Astrocyte of the hippocampus (primary cell): Measurements from ENCODE around the gene SMC1A.
"Not testable (repeated sequence)": the region's sequence is repeated elsewhere in the genome, so short reads cannot be mapped to it uniquely, and the experiment has no call there.

ENCODE experiments used
- DNase-seq: peaks from one replicate; pipeline ENCODE4 v3.0.0; 2011; ENCODE audit warnings: low read depth, low spot score

SMC1A gene

DNA sequence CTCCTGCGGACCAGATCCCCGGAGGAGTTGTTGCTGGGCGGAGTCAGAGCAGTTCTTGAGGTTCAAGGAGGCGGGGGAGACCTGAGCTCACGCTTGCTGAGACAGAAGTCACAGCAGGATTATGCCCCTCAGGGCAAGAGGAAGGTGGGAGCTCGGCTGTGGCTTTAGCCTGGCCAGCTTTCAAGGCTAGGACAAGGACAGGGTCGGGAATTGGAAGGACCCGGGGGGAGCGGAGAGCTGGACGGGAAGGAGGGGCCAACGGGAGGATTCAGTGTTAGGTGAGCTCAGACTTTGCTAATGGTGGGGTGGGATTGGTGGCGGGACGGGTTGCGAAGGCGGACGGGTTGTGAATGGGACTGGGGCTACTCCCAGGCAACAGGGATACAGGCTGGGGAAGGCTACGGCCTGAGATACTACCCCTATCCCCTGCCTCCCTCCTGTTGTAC lies 430 bp upstream of the SMC1A start, which contains the start of gene RIBC1:
Gene RIBC1 (plus strand): TSS at position 13 of the 446 bp plus-strand sequence. CDS start 3,404 bp downstream, outside the sequence.
- no peak for DNase-seq

DNA sequence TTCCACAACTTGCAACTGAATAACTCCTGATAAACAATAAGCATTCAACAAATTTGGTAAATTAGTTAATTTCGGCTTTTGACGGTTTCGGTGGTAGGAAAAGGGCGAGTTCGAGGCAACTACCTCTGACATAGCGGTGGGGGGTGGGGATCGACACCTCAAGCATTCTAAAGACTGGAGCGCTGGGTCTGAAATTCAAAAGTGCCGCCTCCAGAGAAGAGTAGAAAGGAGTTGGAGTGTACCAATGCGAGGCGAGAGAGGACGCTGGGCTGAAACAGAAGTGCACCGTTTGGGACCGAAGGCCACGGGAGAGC lies 725 bp downstream of the SMC1A start:
- DNase-seq, result no peak

DNA sequence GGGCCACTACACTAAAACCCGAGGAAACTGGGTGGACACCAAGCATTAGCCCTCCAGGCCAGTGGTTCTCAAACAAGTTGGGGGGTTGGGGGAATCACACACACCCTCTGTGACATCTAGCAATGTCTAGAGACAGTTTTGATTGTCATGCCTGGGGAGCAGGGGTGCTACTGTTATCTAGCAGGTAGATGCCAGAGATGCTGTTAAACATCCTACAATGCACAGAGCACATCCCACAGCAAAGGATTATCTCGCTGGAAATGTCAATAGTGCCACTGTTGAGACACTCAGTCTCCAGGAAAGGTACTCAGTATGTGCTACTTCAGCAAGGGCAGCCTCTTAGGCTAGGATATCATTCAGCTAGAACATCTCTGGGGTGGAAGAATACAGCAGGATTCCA lies 1.3 kb downstream of the SMC1A start:
- no peak for DNase-seq

DNA sequence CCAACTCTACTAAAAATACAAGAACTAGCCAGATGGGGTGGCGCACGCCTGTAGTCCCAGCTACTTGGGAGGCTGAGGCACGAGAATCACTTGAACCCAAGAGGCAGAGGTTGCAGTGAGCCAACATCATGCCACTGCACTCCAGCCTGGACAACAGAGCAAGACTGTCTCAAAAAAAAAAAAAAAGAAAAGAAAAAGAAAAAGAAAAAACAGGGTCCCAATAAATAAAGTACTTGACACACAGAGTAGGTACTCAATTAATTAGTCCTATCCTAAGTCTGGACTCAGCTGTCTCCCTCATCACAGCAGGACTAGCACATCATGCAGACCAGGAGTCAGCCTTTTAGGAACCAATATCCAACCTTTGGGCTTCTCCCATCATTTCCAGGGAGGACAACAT lies 2.1 kb downstream of the SMC1A start:
- DNase-seq, result not testable (repeated sequence)

DNA sequence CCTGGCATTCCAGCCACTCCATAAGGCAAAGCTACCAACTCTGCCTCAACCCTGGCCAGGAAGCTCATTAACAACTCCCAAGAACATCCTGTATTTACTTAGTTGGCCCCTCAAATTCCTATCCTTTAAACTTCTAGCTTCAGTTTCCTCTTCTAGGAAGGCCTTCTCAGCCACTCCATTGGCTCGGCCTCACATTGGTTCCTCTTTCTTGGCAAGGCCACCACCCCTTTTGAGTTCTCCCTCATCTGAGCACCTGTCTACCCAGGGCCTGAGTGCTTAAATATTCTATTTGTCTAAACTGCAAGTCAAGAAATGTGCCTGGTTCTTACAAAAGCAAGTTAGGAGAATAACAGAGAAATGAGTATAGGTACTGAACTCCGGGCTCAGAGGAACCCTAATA lies 10.0 kb downstream of the SMC1A start:
- no peak for DNase-seq

DNA sequence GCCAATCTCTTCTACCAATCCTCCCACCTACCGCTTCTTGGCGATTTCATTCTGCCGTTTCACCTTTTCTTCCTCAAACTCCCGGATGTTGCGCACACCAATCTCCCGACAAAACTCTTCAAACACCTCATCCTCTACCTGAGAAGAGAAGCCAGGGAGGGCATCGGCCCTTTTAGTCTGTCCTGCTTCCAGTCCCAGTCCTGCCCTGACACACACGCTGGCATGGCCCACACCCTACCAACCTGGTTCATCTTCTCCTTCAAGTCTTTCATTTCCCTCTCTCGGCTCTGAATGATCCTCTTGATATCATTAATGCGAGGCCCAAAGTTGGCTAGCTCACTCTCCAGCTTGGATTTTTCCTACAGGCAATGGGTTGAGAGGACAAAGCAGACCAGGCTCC lies 18.9 kb downstream of the SMC1A start:
- no peak for DNase-seq

DNA sequence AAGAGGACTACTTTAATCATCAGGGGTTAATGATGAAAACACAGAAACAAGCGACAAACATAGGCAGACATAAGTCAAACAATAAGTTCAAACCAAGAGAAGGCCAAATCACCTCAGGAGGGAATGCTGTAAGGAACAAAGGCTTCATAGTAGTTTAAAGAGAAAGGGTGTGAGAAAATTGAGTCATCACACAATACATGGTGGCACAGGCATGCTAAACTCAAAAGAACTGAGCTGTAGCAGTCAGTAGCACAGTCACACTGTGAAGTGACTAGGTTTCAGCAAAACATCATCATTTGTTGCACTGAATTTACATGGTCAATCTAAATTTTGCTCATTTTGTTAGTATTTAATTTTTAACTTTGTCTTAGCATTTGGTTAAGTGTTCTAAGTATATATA lies 24.2 kb downstream of the SMC1A start:
- DNase-seq, result peak; percentile 33

DNA sequence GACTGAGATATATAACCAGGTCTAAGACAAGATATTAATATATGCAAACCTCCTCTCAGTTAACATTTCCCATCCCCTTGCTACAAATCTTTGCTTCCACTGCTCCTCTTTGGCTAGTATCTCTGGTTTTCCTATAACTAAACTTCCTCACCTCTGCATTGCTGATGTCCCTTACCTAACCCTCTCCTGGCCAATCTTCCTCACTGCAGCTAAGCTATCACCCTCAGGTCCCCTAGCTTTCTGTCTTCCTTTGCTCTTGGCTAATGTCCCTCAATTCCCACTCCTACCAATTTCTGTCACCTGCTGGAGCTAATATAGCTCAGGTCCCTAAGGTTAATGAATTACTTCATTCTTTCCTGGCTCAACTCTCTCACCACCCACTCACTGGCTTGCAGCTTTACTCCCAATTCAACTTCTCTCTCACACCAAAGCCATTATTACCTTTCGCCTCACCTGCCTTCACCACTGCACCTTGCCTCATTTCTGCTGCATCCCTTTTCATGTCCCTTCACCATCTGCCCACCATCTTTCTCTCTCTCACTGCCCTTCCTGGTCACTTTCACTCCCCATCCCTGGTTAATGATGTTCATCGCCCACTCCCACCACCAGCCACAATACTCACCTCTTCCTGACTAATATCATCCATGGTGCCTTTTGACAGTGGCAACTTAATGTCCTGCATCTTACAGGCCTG lies 26.7 kb downstream of the SMC1A start:
- no peak for DNase-seq

DNA sequence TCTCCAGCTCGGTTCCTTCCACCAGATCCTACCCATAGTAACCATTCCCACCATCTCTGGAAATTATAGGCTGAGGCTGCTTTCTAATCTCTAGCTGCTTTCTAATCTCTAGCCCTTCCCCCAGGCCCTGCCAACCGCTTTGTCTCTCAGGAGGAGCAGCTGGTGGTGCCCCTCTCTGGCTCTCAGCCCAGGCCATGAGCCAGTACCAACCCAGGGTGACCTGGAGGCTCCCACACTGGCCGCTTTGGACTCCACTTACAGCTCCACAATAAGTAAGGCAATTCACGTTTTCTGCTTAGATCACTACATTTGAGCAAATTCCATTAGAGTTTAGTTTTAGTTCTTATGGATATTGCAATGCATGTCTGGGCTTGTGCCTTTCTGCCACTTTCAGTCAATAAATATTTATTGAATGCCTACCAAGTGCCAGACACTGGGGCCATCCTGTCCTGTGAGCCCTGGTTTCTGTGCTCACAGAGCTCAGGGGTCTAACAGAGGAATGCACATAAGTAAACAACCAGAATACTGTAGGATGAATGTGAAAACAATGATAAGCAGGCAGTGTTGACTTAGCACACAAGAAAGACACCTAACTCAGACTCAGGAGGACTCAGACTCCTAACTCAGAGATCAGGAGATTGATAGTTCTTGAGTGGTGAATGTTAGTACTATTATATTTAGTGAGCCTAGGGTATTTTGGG lies 38.9 kb downstream of the SMC1A start:
- peak; percentile 8 for DNase-seq

DNA sequence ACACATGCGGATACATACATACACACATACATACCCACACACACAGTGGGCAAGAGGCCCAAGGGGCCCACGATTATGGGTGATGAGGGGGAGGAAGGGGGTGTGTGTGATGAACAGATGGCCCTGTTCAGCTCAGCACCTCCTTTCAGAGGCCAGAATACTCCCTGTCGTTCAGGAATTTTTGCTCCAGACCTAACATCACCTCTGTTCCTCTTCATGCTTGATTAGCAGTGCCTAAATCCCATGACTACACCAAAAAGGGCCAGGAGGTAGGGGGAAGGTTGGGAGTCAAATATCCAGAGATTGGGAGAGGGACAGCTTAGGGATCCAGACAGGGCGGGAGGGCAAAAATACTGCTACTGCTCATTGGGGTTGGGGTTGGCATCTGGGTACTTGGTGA lies 42.7 kb downstream of the SMC1A start:
- no peak for DNase-seq

DNA sequence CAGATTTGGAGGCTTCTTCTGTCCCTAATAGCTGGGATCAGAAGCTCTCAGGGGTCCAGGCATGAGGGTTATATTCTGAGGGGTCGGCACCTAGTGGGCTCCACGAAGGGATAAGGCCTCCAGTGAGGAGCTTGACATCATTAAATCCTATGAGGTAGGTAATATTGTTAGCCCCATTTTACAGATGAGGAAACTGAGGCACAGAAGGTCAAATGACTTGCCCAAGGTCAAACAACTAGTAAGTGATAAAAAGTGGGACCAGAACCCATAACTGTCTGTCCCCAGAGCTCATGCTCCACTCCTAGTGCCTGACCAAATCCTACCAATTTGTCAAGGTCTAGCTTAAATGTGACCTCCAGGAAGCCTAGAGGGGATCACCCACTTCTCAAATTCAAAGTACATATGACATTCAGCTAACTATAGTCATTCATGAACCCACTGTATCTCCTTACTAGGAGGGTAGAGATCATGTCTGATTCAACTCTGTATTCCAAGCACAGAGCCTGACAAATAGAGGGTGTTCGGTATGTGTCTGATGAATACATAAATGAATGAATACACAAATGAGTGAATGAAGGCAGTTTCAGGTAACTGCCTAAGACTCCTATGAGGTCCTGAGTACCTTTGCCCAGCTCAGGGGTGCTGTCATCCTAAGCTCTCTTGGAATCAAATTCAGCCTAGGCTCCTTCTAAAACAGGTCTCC lies 43.3 kb downstream of the SMC1A start:
- no peak for DNase-seq

DNA sequence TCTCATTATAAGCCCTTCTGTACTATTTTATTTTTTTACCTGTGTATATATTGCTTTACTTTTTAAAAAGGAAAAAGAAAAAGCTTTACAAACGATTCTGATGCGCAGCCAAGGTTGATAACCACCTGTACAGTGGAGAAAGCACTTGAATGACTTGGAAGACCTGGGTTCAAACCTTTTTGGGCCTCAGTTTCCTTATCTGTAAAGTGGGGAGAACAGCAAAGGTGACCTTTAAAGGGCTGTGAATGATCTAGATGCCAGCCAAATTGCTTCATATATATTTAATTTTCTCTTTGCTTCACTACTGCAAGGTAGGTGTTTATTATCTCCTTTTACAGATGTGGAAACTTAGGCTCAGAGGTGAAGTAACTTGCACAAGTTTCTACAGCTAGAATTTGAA lies 45.0 kb downstream of the SMC1A start:
- no peak for DNase-seq

DNA sequence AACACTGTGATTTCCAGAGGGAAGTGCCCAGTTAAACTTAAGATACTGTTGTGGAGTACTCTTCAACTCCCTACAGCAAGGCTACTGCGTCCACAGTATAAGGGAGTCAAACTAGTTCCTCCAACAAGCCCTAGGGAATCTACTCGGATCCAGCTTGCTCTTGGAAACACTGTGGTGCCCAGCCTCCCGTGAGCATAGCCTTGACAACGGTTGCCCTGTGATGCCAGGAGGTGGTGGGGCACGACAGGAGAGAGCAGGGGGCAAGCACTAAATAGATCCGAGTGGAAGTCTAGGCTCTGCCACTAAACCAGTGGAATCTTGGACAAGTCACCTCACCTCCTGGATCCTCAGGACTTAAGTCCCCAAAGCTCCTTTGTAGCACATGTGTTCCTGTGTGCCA lies 45.6 kb downstream of the SMC1A start:
- no peak for DNase-seq

DNA sequence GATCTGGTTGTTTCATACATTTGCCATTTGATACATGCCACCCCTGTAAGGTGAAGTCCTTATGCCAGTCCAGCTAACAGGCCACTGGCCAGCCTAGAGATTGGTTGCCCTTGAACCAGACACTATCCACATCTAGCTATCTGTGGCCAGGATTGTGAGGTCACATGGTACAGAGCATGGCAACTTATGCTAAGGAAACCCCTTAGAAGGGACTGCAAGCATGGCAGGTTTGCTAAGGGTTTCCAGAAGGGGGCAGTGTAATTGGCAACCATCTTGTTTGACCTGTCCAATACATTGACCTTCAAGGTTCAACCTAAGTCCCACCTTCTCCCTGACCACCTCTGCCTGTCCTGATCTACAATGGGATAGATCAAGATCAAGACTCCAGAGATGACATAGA lies 47.5 kb downstream of the SMC1A start:
- DNase-seq, result no peak

DNA sequence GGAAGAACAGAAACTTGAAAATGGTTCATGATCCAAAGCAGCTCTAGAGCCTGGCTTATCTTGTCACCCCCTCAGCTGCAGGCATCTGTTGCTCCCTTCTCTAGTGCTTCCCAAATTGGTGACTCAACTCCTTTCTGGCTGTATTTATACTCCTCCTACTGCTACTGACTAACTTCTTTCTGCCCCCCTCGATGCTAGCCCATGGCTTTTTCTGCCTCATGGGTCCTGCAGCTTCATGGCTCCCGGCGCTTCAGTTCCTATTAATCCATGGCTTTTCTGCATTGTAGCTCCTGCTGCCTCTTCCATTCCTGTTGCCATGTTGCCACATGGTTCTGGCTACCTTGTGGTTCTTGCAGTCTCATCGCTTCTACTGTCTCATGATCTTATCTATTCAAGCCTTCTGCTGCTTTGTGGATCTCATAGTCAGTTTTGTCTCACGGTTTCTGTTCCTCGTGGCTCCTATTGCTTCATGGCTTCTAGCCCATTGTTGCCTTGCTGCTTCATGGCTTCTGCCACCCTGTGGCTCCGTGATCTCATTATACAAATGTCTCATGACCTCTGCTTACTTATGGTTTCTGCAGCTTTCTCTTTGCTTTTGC lies 48.1 kb downstream of the SMC1A start:
- no peak for DNase-seq

DNA sequence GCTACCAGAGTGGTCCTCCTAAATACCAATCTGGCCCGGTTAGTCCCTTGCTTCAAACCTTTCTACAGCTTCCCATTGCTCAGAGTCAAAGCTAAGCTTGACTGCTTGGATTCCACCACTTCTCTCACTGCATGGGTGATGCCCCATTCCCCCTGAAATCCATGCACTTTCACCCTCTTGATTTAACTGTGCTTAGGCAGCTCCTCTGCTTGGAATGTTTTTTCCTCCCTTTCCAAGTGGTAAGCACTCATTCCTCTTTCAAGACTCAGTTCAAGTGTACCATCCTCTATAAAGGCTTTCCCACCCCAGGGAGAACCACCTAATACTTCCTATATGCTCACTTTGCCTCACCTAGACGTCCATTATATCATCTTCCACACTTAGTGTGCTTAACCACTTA lies 49.1 kb downstream of the SMC1A start:
- DNase-seq, result no peak

DNA sequence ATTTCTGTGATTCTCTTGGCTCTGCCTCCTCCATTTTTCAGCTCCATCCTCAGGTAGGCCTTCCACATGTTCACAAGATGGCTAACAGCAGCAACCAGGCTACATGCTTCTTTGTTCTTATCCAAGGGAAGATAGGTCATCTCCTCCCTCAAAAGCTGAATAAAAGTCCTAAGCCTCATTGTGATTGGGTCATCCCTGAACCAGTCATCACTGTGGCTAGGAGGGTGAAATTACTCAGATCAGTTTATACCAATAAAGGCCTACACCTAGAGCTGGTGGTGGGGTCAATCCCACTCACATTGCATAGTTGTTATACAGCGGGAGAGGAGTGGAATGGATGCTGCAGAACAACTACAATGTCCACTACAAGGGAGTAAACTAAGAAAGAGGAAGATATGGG lies 56.0 kb downstream of the SMC1A start:
- not testable (repeated sequence) for DNase-seq

DNA sequence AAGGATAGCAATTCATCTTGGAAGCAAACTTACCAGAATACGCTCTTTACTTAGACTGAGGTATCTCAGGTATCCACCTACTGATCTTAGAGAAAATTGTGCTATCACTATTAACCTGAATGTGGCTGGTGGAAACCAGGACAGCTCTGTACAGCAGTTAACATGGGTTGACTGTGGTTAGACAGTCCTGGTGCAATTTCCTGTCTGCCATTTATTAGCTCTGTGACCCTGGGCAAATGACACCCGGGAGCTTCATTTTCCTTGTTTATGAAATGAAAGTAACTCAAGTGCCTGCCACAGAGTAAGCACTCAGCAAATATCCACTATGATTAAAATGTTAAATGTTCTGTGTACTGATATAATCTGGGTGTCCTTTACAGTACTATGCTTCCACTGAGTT lies 60.0 kb downstream of the SMC1A start:
- no peak for DNase-seq

DNA sequence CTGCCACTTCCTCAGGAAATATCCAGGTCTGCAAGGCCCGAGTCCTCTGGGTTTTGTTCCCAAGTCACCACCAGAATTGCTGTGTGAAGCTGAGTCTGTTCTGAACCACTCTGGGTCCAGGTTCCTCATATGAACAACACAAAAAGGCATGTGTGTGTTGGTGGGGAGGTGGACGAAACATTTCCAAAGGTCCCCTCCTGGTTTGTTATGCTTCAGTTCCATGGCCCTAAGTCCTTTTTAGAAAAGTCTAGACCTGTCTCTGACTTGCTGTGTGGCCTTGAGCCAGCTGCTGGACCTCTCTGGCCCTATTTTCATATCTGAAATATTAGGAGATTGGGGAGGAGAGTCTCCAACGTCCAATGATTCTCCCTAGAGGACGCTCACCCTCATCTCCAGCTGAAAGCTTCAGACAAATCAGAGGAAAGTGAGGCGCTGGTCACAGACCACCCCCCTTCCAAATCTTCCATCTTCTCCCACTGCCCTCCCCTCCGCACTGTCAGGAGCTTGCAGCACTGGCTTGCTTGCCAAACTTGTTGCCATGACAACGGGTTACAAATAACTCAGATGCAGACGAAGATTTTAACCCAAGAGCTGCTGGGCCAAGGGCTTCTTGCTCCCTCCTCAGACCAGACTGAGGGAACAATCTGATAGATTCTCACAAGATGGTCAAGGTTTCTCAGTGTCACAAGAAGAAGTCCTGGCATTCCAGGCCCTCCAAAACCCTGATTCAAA lies 64.5 kb downstream of the SMC1A start:
- peak; percentile 63 for DNase-seq

DNA sequence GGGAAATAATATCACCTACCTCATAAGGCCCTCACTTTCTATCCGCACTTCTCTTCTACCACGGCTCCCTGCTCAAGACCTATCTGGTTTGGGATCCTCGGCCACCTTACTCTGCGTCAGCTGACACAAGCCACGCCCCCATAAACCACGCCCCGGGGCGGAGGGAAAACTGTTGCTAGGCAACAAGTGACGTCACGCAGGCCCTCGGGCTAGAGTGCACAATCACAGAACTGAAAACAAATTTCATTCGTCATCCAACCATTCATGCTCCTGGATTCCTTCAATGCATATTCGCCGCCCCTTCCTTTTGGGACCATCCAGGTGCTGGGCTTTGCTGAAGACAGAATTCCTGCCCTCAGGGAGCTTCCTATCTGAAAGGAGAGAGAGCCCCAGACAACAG lies 66.3 kb downstream of the SMC1A start:
- DNase-seq, result peak; percentile 8

DNA sequence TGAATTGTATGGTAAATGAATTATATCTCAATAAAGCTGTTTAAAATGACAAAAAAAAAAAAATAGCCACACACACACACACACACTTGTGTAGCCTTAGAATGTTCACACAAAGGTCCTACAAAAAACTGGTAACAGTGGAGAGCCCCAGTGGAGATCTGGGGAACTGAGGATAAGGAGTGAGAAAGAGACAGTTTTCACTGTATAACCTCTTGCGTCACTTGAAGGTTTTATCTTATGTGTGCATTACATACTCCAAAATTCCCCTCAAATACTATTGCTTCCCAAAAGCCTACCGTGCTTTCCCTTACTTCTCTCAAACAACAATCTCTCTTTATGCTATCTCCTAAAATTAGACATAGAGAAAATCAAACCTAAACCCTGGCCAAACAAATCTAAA lies 67.8 kb downstream of the SMC1A start:
- no peak for DNase-seq

DNA sequence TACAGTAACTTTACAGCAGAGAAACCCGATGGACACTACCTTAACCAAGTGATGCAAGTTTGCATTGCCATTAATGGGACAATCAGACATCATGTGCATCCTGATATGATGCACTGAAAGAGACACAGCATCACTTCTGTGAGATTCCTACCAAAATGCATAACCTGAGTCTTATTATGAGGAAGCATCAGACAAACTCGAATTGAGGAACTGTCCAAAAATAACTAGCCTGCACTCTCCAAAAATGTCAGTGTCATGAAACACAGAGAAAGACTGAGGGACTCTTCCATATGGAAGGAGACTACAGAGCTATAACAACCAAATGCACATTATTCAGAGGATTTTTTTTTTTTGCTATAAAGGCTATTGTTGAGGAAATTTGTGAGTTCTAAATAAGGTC lies 74.5 kb downstream of the SMC1A start:
- no peak for DNase-seq
